Kidney (tissue), 14 donors: ENCODE data around the gene TMEM9B. TPM values are rescaled to one million over a fixed set of nuclear protein-coding genes. Genes with fewer than 3 reads are reported as not detected.
A peak's percentile ranks its signal among the peaks of the same experiment; 100 is the strongest.

Experiments used
- DNase-seq, 5 donors: peaks; one replicate each; pipeline ENCODE4 v3.0.0-alpha.2; 2013 to 2020
- FAIRE-seq: peaks from 2 replicates; lab custom pipeline; 2012; peaks lifted over from hg19 to GRCh38; lab: Jason Lieb, UNC
- H3K27ac ChIP-seq, 2 donors: one replicate each; pipeline ENCODE4 v1.7.0; 2013; ENCODE audit warnings: low read depth in 2 of 2, low read length in 2 of 2, inconsistent platforms in 1 of 2
- H3K27me3 ChIP-seq: one replicate; pipeline ENCODE4 v1.7.1; 2013; ENCODE audit warnings: low read length, inconsistent platforms; ENCODE audit not compliant: control insufficient read depth, insufficient read depth
- H3K36me3 ChIP-seq, 3 donors: one replicate each; pipeline versions ENCODE4 v1.7.0 to v1.7.1; 2013; ENCODE audit warnings: low read length in 3 of 3, control low read depth in 1 of 3, inconsistent platforms in 1 of 3; ENCODE audit not compliant: insufficient read depth in 3 of 3, control insufficient read depth in 2 of 3
- H3K4me1 ChIP-seq, 3 donors: one replicate each; pipeline versions ENCODE4 v1.7.0 to v1.7.1; 2013; ENCODE audit warnings: low read length in 3 of 3, inconsistent platforms in 1 of 3, low read depth in 1 of 3; ENCODE audit not compliant: control insufficient read depth in 2 of 3, insufficient read depth in 2 of 3
- H3K4me3 ChIP-seq, 3 donors: one replicate each; pipeline versions ENCODE4 v1.7.0 to v1.8.1; 2013; ENCODE audit warnings: low read length in 3 of 3, control low read depth in 1 of 3, inconsistent platforms in 1 of 3
- H3K9ac ChIP-seq, 3 donors: one replicate each; pipeline versions ENCODE4 v1.7.0 to v1.7.1; 2013; ENCODE audit warnings: low read length in 3 of 3, control low read depth in 1 of 3, inconsistent platforms in 1 of 3
- H3K9me3 ChIP-seq, 3 donors: one replicate each; pipeline versions ENCODE4 v1.7.0 to v1.7.1; 2013; ENCODE audit warnings: low read length in 3 of 3, control low read depth in 1 of 3, inconsistent platforms in 1 of 3; ENCODE audit not compliant: control insufficient read depth in 2 of 3, insufficient read depth in 1 of 3
- intact Hi-C: fragments of 100-400 bp; cut with DNase I; formaldehyde crosslinking; loops from one replicate; pipeline ENCODE4 v1.11.1; 2022
- polyA plus RNA-seq: library from polyadenylated mRNA; stranded (reverse); fragments of 350-450 nt; fragmentation: Illumina TruSeq; extraction: RNeasy Lipid Tissue Mini Kit (QIAGEN cat#74804); gene quantifications from one replicate; pipeline ENCODE4 v1.2.3, GENCODE V29; 2014; ENCODE audit warnings: low read depth, low replicate concordance; ENCODE audit not compliant: insufficient read depth
- total RNA-seq: library from RNA; stranded (reverse); fragmentation: NEBNext Ultra II Directional; extraction: Animal tissue kit (Norgen Biotek cat#: 25700); gene quantifications from one replicate; pipeline ENCODE4 v1.2.1, GENCODE V29; 2021
- TF ChIP-seq, protein P1 (sequence below): IDR thresholded peaks from 3 replicates; pipeline ENCODE4 v1.5.1; 2012; ENCODE audit warnings: mild to moderate bottlenecking, moderate library complexity, borderline replicate concordance; ENCODE audit not compliant: insufficient read depth; ENCODE audit errors: extremely low read depth
- donor health status: control.
- donor health status: control.
- donor health status: control.
- donor health status: control.
- donor health status: control.
- donor health status: DM: yes; HTN: yes; CAD: no.
- donor health status: Normal renal cell carcinoma (clear cell type).

Gene TMEM9B
- total and polyA plus RNA-seq, 2 donors from 2014 or later = 64.4 to 73.0 TPM

GRCh38 chr11:8933931-8934330 is 30.3 kb downstream of the TMEM9B start:
- no peaks in the 10 kb centered on the region for H3K9me3 ChIP-seq
- TF ChIP-seq, protein P1, sequence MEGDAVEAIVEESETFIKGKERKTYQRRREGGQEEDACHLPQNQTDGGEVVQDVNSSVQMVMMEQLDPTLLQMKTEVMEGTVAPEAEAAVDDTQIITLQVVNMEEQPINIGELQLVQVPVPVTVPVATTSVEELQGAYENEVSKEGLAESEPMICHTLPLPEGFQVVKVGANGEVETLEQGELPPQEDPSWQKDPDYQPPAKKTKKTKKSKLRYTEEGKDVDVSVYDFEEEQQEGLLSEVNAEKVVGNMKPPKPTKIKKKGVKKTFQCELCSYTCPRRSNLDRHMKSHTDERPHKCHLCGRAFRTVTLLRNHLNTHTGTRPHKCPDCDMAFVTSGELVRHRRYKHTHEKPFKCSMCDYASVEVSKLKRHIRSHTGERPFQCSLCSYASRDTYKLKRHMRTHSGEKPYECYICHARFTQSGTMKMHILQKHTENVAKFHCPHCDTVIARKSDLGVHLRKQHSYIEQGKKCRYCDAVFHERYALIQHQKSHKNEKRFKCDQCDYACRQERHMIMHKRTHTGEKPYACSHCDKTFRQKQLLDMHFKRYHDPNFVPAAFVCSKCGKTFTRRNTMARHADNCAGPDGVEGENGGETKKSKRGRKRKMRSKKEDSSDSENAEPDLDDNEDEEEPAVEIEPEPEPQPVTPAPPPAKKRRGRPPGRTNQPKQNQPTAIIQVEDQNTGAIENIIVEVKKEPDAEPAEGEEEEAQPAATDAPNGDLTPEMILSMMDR = no peak
- DNase-seq = no peak
- H3K9ac ChIP-seq = no peak overlapping the region
- intact Hi-C loops = no loop called here
- H3K27me3 ChIP-seq = no peaks in the 10 kb centered on the region
- no peaks in the 10 kb centered on the region for H3K4me1 ChIP-seq
- no peak for FAIRE-seq
- no peak overlapping the region for H3K4me3 ChIP-seq
- H3K36me3 ChIP-seq = no peaks in the 10 kb centered on the region
- no peak overlapping the region for H3K27ac ChIP-seq

- Histone ChIP-seq H3K27me3 (no peaks in the 10 kb centered on the region), H3K9ac (no peak within 1 kb of the TSS), H3K36me3 (no peaks in the 10 kb centered on the region), H3K4me3 (no peak within 1 kb of the TSS), H3K9me3 (no peaks in the 10 kb centered on the region), H3K27ac (no peak within 1 kb of the TSS), H3K4me1 (no peaks in the 10 kb centered on the region)
- FAIRE-seq (no peak), DNase-seq (peak in 2 of 5 donors; percentile 39 to 40)
- intact Hi-C loops = no loop called here
- TF ChIP-seq, protein P1 = no peak
Observed at GRCh38 chr11:8932564-8933180, 31.6 kb downstream of the TMEM9B start, which contains the start of gene C11orf16. TSS of gene C11orf16 (minus strand) at chr11:8932947. CDS start at chr11:8932308, 639 bp downstream.

DNA sequence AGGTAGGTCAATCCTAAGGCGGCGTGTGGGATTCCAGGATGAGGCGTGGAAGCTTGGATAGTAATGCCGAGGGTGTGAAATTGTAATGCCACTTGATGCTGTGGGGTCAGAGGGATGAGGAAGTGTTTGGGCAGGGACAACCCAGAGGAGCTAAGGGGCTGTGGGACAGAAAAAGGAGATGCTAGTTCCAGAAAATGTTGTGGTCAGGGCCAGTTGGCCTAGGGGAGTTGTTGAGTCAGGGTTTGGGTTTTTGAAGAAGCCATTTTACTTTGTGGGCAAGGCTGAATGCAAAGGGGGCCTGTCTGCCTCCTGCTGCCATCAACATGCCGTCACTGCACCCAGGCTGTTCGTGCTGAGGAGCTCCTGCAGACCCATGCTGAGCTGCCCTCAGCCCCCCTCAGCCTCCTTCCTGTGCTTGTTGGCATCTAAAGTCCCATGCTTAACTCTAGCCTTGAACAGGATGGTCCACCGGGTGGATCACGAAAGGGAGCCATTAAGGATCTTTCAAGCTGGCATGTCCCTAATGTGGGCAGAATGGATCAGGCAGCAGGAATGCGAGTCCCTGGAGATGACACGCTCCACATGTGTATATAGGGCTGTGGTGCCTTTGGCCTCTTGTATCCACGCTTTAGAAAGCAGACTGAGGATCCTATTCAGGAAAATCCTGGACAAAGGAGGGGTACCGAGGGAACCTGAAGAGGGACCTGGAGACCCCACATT is 33.6 kb downstream of the TMEM9B start:
- FAIRE-seq = no peak
- Histone ChIP-seq H3K9me3 (no peaks in the 10 kb centered on the region), H3K4me1 (no peaks in the 10 kb centered on the region), H3K4me3 (no peak overlapping the region), H3K27ac (no peak overlapping the region), H3K9ac (no peak overlapping the region), H3K27me3 (no peaks in the 10 kb centered on the region), H3K36me3 (no peaks in the 10 kb centered on the region)
- DNase-seq = no peak
- intact Hi-C loops = no loop called here
- TF ChIP-seq, protein P1 = no peak
